ENCODE data around the gene DYNC2H1.

DYNC2H1 gene

GRCh38 chr11:103398829-103399228 is 289.6 kb downstream of the DYNC2H1 start:
- Histone ChIP-seq H4K8ac (ENCODE audit: low read depth, low read length) (no peak overlapping the region), H3K9ac (ENCODE audit: low read depth, low read length, poor library complexity) (no peak overlapping the region), H2BK120ac (ENCODE audit: low read depth, low read length) (no peak overlapping the region), H3K14ac (ENCODE audit: low read length) (no peak overlapping the region), H3K4ac (ENCODE audit: low read length) (no peak overlapping the region), H3K4me2 (ENCODE audit: insufficient read depth, low read length, poor library complexity, severe bottlenecking) (no peak overlapping the region), H3K27ac (replicated peaks; ENCODE audit: low read length) (no peak overlapping the region), H3K79me1 (ENCODE audit: low read depth, low read length) (no peaks in the 10 kb centered on the region), H2BK12ac (ENCODE audit: low read length) (no peak overlapping the region), H3K18ac (ENCODE audit: low read length) (no peak overlapping the region), H3K23ac (ENCODE audit: low read depth, low read length, poor library complexity) (no peak overlapping the region), H3K36me3 (replicated peaks in 1 of 2; ENCODE audit: control insufficient read depth in 2 of 2, insufficient read depth in 2 of 2, low read length in 2 of 2) (no peaks in the 10 kb centered on the region), H3K9me3 (replicated peaks in 1 of 2; ENCODE audit: control insufficient read depth in 2 of 2, insufficient read depth in 1 of 2, low read depth in 1 of 2, low read length in 2 of 2) (no peaks in the 10 kb centered on the region), H3K4me1 (ENCODE audit: control insufficient read depth in 2 of 2, insufficient read depth in 1 of 2, low read depth in 1 of 2, low read length in 2 of 2) (no peaks in the 10 kb centered on the region), H4K91ac (ENCODE audit: low read depth, low read length, poor library complexity) (no peak overlapping the region), H2AK5ac (ENCODE audit: low read depth, low read length) (no peak overlapping the region), H2AFZ (ENCODE audit: low read length) (no peak overlapping the region), H2BK5ac (ENCODE audit: low read length) (no peak overlapping the region), H3K4me3 (ENCODE audit: low read length in 2 of 2) (no peak overlapping the region), H3K27me3 (ENCODE audit: control insufficient read depth in 3 of 3, insufficient read depth in 3 of 3, low read depth in 1 of 3, low read length in 3 of 3) (no peaks in the 10 kb centered on the region), H2BK15ac (ENCODE audit: low read length) (no peak overlapping the region)
- 100% methylated on average over 1 of the region's 6 CpGs; no CpG with 5 or more reads in 1 of the 2 donors for WGBS, 2 donors (ENCODE audit: extremely low coverage in 2 of 2, insufficient read length in 2 of 2, insufficient replicate concordance in 1 of 2)
- DNase-seq (ENCODE audit: low spot score), result no peak

DNA sequence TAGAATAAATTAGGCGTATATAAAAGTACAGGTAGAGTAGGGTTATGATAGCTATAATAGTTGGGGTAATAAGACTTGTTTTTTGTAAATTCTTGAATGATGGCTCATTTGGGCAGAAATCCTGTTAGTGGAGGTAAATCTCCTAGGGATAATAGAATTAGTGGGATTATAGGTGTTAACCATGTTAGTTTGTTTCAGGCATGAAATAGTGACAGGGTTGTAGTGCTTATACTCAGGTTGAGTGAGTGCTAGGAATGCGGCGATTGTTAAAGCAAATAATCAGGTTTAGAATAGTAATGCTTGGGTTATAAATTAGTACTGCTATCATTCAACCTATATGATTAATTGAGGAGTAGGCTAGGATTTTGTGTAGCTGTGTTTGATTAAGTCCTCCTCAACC is 297.1 kb downstream of the DYNC2H1 start:
- H3K4me1 ChIP-seq (ENCODE audit: control insufficient read depth in 2 of 2, insufficient read depth in 1 of 2, low read depth in 1 of 2, low read length in 2 of 2), result no peaks in the 10 kb centered on the region
- DNase-seq (ENCODE audit: low spot score), result no peak
- no CpG with 5 or more reads among the region's 3 CpGs for WGBS, 2 donors (ENCODE audit: extremely low coverage in 2 of 2, insufficient read length in 2 of 2, insufficient replicate concordance in 1 of 2)

GRCh38 chr11:103407641-103408040 is 298.4 kb downstream of the DYNC2H1 start:
- H3K36me3 ChIP-seq (replicated peaks in 1 of 2; ENCODE audit: control insufficient read depth in 2 of 2, insufficient read depth in 2 of 2, low read length in 2 of 2), result no peaks in the 10 kb centered on the region
- H3K14ac ChIP-seq (ENCODE audit: low read length), result no peak overlapping the region
- H3K9me3 ChIP-seq (replicated peaks in 1 of 2; ENCODE audit: control insufficient read depth in 2 of 2, insufficient read depth in 1 of 2, low read depth in 1 of 2, low read length in 2 of 2), result no peaks in the 10 kb centered on the region
- H3K27ac ChIP-seq (replicated peaks; ENCODE audit: low read length), result no peak overlapping the region
- H3K9ac ChIP-seq (ENCODE audit: low read depth, low read length, poor library complexity), result no peak overlapping the region
- H4K8ac ChIP-seq (ENCODE audit: low read depth, low read length), result no peak overlapping the region
- H2AK5ac ChIP-seq (ENCODE audit: low read depth, low read length), result no peak overlapping the region
- no peaks in the 10 kb centered on the region for H3K79me1 ChIP-seq (ENCODE audit: low read depth, low read length)
- DNase-seq (ENCODE audit: low spot score), result no peak
- no peak overlapping the region for H3K18ac ChIP-seq (ENCODE audit: low read length)
- no peak overlapping the region for H3K4ac ChIP-seq (ENCODE audit: low read length)
- H3K27me3 ChIP-seq (ENCODE audit: control insufficient read depth in 3 of 3, insufficient read depth in 3 of 3, low read depth in 1 of 3, low read length in 3 of 3), result no peaks in the 10 kb centered on the region
- no peak overlapping the region for H2BK15ac ChIP-seq (ENCODE audit: low read length)
- no peak overlapping the region for H2BK5ac ChIP-seq (ENCODE audit: low read length)
- H2BK120ac ChIP-seq (ENCODE audit: low read depth, low read length), result no peak overlapping the region
- H3K4me2 ChIP-seq (ENCODE audit: insufficient read depth, low read length, poor library complexity, severe bottlenecking), result no peak overlapping the region
- no peak overlapping the region for H3K23ac ChIP-seq (ENCODE audit: low read depth, low read length, poor library complexity)
- H4K91ac ChIP-seq (ENCODE audit: low read depth, low read length, poor library complexity), result no peak overlapping the region
- H2AFZ ChIP-seq (ENCODE audit: low read length), result no peak overlapping the region
- no peak overlapping the region for H3K4me3 ChIP-seq (ENCODE audit: low read length in 2 of 2)
- H2BK12ac ChIP-seq (ENCODE audit: low read length), result no peak overlapping the region
- no peaks in the 10 kb centered on the region for H3K4me1 ChIP-seq (ENCODE audit: control insufficient read depth in 2 of 2, insufficient read depth in 1 of 2, low read depth in 1 of 2, low read length in 2 of 2)
- no CpG with 5 or more reads among the region's 2 CpGs for WGBS, 2 donors (ENCODE audit: extremely low coverage in 2 of 2, insufficient read length in 2 of 2, insufficient replicate concordance in 1 of 2)

More for the DNA sequence above, 297.1 kb downstream of the DYNC2H1 start:
- H4K91ac ChIP-seq (ENCODE audit: low read depth, low read length, poor library complexity), result no peak overlapping the region
- H3K36me3 ChIP-seq (replicated peaks in 1 of 2; ENCODE audit: control insufficient read depth in 2 of 2, insufficient read depth in 2 of 2, low read length in 2 of 2), result no peaks in the 10 kb centered on the region
- H3K23ac ChIP-seq (ENCODE audit: low read depth, low read length, poor library complexity), result no peak overlapping the region
- H3K27ac ChIP-seq (replicated peaks; ENCODE audit: low read length), result no peak overlapping the region
- no peaks in the 10 kb centered on the region for H3K9me3 ChIP-seq (replicated peaks in 1 of 2; ENCODE audit: control insufficient read depth in 2 of 2, insufficient read depth in 1 of 2, low read depth in 1 of 2, low read length in 2 of 2)
- no peak overlapping the region for H4K8ac ChIP-seq (ENCODE audit: low read depth, low read length)
- no peak overlapping the region for H3K9ac ChIP-seq (ENCODE audit: low read depth, low read length, poor library complexity)
- H3K18ac ChIP-seq (ENCODE audit: low read length), result no peak overlapping the region
- H3K79me1 ChIP-seq (ENCODE audit: low read depth, low read length), result no peaks in the 10 kb centered on the region
- no peak overlapping the region for H2BK120ac ChIP-seq (ENCODE audit: low read depth, low read length)
- H3K4me3 ChIP-seq (ENCODE audit: low read length in 2 of 2), result no peak overlapping the region
- no peak overlapping the region for H3K14ac ChIP-seq (ENCODE audit: low read length)
- H2BK12ac ChIP-seq (ENCODE audit: low read length), result no peak overlapping the region
- no peak overlapping the region for H2BK5ac ChIP-seq (ENCODE audit: low read length)
- no peak overlapping the region for H3K4ac ChIP-seq (ENCODE audit: low read length)
- H2AFZ ChIP-seq (ENCODE audit: low read length), result no peak overlapping the region
- no peak overlapping the region for H2AK5ac ChIP-seq (ENCODE audit: low read depth, low read length)
- no peak overlapping the region for H2BK15ac ChIP-seq (ENCODE audit: low read length)
- H3K4me2 ChIP-seq (ENCODE audit: insufficient read depth, low read length, poor library complexity, severe bottlenecking), result no peak overlapping the region
- H3K27me3 ChIP-seq (ENCODE audit: control insufficient read depth in 3 of 3, insufficient read depth in 3 of 3, low read depth in 1 of 3, low read length in 3 of 3), result no peaks in the 10 kb centered on the region

DNA sequence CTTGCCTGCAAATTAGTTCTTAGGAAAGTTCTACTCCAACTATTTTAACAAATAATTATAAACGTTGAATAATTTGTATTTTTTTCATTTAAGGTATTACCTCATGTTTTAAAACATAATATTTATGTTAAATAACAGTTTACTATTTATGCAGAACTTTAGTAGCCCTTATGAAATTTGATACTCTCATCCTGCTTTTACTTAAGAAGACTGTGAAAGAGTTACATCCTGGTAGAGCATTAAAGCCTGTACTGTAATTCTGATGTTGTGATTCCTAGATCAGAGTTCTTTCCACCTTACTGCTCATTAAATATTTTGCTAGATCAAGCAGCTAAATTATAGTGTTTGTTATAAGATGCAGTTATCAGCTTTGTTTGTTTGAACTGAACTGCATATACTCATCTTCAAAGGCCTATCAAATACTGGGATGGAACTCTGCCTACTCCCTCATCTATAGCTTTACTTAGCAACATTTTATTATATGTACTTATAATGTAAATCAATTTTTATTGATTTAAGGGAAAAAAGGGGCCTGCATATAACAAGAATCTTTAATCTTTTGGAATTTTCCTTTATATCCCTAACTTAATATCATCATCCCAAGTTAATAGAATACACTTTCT is 304.2 kb downstream of the DYNC2H1 start:
- no peak overlapping the region for H3K4me3 ChIP-seq (ENCODE audit: low read length in 2 of 2)
- no peak overlapping the region for H3K14ac ChIP-seq (ENCODE audit: low read length)
- no peak overlapping the region for H3K23ac ChIP-seq (ENCODE audit: low read depth, low read length, poor library complexity)
- no peak overlapping the region for H4K91ac ChIP-seq (ENCODE audit: low read depth, low read length, poor library complexity)
- H4K8ac ChIP-seq (ENCODE audit: low read depth, low read length), result no peak overlapping the region
- DNase-seq (ENCODE audit: low spot score), result no peak
- no peak overlapping the region for H2BK12ac ChIP-seq (ENCODE audit: low read length)
- H3K18ac ChIP-seq (ENCODE audit: low read length), result no peak overlapping the region
- no peak overlapping the region for H3K4me2 ChIP-seq (ENCODE audit: insufficient read depth, low read length, poor library complexity, severe bottlenecking)
- no peak overlapping the region for H3K4ac ChIP-seq (ENCODE audit: low read length)
- no peak overlapping the region for H3K27ac ChIP-seq (replicated peaks; ENCODE audit: low read length)
- H3K4me1 ChIP-seq (ENCODE audit: control insufficient read depth in 2 of 2, insufficient read depth in 1 of 2, low read depth in 1 of 2, low read length in 2 of 2), result no peaks in the 10 kb centered on the region
- no peaks in the 10 kb centered on the region for H3K79me1 ChIP-seq (ENCODE audit: low read depth, low read length)
- H2AK5ac ChIP-seq (ENCODE audit: low read depth, low read length), result no peak overlapping the region
- no peak overlapping the region for H2BK15ac ChIP-seq (ENCODE audit: low read length)
- no peaks in the 10 kb centered on the region for H3K27me3 ChIP-seq (ENCODE audit: control insufficient read depth in 3 of 3, insufficient read depth in 3 of 3, low read depth in 1 of 3, low read length in 3 of 3)
- no peak overlapping the region for H3K9ac ChIP-seq (ENCODE audit: low read depth, low read length, poor library complexity)
- no peaks in the 10 kb centered on the region for H3K36me3 ChIP-seq (replicated peaks in 1 of 2; ENCODE audit: control insufficient read depth in 2 of 2, insufficient read depth in 2 of 2, low read length in 2 of 2)
- H2BK5ac ChIP-seq (ENCODE audit: low read length), result no peak overlapping the region
- no peaks in the 10 kb centered on the region for H3K9me3 ChIP-seq (replicated peaks in 1 of 2; ENCODE audit: control insufficient read depth in 2 of 2, insufficient read depth in 1 of 2, low read depth in 1 of 2, low read length in 2 of 2)
- H2BK120ac ChIP-seq (ENCODE audit: low read depth, low read length), result no peak overlapping the region
- no peak overlapping the region for H2AFZ ChIP-seq (ENCODE audit: low read length)
- no CpG with 5 or more reads among the region's 1 CpG for WGBS, 2 donors (ENCODE audit: extremely low coverage in 2 of 2, insufficient read length in 2 of 2, insufficient replicate concordance in 1 of 2)

All from neuronal stem cell (in vitro differentiated cells).